NCI-H2196 treated with DMSO at 0.1 percent for 48 hours (cell line): ENCODE results near the gene ILKAP.

Experiments used
- DNase-seq: peaks from one replicate; lab custom pipeline; 2025; ENCODE audit not compliant: unreplicated experiment; lab: John Stamatoyannopoulos, UW

ILKAP gene

GRCh38 chr2:238125127-238125885, 78.2 kb downstream of the ILKAP start:
- DNase-seq: no peak

GRCh38 chr2:238124488-238125126, 78.9 kb downstream of the ILKAP start:
- no peak for DNase-seq

GRCh38 chr2:238123991-238124470, 79.5 kb downstream of the ILKAP start:
- no peak for DNase-seq

- DNase-seq: no peak
Measured at GRCh38 chr2:238123218-238123971, 80.1 kb downstream of the ILKAP start.

- no peak for DNase-seq
Measured at GRCh38 chr2:238122287-238123217, 80.9 kb downstream of the ILKAP start.

- DNase-seq: no peak
Measured at GRCh38 chr2:238121511-238122286, 81.8 kb downstream of the ILKAP start.

GRCh38 chr2:238120463-238121298, 82.8 kb downstream of the ILKAP start:
- no peak for DNase-seq
